Measurements from ENCODE around the gene SETX.

SETX gene

GRCh38 chr9:132356324-132356924 lies 1.6 kb upstream of the SETX start:
- no peak for DNase-seq

GRCh38 chr9:132351404-132352045 lies 3.3 kb downstream of the SETX start:
- DNase-seq, result no peak

DNA sequence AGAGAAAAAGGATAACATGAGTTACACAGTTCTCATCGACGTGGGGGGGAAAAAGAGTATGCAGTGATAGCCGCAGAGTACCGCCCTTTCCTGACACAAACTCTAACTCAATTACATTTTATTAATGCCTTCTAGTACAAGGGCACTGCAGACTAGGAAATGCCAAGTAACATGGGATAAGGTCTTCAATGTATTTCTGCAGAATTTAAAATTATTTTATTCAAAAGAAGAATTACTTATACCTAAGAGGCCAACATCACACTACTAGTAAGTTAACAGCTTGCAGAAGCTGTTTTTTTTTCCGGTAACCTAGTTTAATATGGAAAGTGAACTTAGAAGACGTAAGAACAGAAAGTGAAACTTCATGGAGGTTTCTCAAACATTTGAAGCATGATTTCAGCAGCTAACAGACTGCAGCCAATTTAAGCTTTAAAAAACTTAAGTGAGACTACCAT lies 3.9 kb downstream of the SETX start:
- no peak for DNase-seq

GRCh38 chr9:132348676-132349075 lies 6.1 kb downstream of the SETX start:
- DNase-seq, result no peak

GRCh38 chr9:132346177-132346576 lies 8.6 kb downstream of the SETX start:
- DNase-seq, result no peak

GRCh38 chr9:132341177-132341840 lies 13.5 kb downstream of the SETX start:
- DNase-seq, result no peak

DNA sequence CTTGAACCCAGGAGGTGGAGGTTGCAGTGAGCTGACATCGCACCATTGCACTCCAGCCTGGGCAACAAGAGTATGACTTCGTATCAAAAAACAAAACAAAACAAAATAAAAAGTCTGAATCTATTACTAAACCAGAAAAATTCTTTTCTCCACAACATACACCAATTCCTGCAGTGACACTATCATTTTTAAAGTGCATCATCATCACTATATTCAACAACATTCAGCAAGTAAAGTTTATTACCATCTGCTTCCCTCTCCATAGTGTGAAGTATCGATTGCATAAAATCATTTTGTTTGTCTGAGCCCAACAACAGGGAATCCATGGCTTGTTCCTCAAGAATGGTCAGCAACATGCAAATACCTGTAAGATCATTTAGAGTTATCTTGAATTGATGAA lies 20.4 kb downstream of the SETX start:
- DNase-seq, result no peak

DNA sequence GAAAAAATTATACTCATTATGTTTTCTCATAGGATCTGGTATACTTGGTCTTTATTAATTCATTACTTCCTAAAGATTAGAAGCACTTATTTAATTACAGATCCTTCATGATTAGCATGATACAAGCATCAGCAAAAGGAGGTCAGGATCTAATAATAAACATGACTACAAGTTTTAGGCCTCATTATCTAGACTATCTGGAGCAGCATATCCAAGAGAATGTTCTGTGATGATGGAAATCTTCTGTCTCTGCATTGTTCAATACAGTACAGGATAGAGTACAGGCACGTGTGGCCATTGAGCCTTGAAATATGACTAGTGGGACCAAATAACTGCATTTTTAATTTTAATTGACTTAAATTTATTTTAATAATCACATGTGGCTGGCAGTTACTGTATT lies 21.2 kb downstream of the SETX start:
- no peak for DNase-seq

GRCh38 chr9:132328580-132328979 lies 26.2 kb downstream of the SETX start:
- DNase-seq, result no peak

DNA sequence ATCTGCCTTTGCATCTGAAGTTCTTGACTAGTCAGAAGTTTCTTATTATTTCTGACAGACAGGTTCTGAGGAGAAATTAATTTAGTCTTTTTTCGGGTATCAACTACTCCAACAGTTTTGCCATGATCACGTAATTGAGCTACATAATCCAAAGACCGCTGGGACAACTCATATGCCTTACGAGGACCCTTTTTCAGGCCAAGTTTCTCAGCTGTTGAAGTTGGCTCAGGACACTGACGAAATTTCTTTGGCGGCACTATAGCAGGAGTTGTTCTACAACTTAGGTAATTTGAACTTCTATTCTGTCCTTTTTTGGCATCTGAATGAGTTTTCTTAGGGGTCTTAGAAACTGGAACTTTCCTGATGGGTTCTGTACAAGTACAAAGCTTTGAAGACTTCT lies 27.2 kb downstream of the SETX start:
- no peak for DNase-seq

DNA sequence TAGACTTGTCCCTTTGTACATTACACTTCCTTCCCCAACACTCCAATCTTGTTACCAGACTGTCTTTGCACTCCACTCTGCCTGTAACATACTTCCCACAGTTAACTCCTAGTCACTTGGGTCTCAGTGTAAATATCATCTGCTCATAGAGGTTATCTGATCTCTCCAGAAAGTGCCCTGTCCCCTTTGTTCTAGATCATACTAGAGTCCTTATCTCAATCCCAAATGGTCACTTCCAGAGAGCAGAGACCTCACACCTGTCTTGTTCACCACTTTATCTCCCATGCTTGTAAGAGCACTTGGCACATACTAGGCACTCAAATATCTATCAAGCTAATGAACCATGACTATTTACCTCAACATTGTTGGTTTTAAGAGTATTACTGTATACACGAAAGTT lies 30.4 kb downstream of the SETX start:
- DNase-seq, result peak; percentile 64

- no peak for DNase-seq
Measured at GRCh38 chr9:132319421-132320110, 35.2 kb downstream of the SETX start.

- DNase-seq, result no peak
Measured at GRCh38 chr9:132312873-132313272, 41.9 kb downstream of the SETX start.

GRCh38 chr9:132312426-132312825 lies 42.4 kb downstream of the SETX start:
- DNase-seq, result no peak

DNA sequence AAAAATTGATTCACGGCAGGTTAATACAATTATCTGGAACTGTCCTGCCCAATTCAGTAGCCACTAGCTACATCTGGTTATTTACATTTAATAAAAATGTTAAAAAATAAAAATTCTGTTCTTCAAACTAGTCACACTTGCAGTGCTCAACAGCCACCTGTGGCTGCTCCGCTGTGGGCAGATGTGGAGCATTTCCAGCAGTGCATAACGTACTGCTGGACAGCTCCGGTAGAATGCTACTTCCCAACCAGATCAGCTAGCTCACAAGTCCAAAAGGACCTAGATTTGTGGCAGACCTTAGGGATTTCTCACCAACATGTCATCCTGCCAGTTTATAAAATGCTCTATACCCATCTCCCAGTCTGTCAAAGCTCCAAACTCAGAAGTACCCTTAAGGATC lies 42.8 kb downstream of the SETX start:
- DNase-seq, result no peak

GRCh38 chr9:132309056-132309455 lies 45.7 kb downstream of the SETX start:
- DNase-seq, result no peak

- DNase-seq, result no peak
Measured at GRCh38 chr9:132301521-132301920, 53.3 kb downstream of the SETX start.

DNA sequence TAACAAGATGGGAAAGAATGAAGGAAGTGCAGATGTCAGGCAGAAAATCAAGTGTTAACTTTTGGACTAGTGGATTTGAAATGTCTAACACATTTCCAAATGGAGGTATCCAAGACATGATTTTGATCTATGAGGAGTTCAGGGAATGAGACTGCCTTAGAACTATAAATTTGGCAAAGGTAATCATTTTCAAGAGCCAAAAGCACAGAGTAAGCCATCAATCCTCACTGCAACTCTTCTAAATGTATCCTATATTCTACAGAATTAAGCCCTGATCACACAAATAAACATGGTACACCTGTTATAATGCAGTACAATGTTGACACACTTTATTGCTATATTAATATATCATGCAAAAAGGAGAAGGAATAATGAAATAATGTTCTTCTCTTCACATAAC lies 55.6 kb downstream of the SETX start:
- no peak for DNase-seq

DNA sequence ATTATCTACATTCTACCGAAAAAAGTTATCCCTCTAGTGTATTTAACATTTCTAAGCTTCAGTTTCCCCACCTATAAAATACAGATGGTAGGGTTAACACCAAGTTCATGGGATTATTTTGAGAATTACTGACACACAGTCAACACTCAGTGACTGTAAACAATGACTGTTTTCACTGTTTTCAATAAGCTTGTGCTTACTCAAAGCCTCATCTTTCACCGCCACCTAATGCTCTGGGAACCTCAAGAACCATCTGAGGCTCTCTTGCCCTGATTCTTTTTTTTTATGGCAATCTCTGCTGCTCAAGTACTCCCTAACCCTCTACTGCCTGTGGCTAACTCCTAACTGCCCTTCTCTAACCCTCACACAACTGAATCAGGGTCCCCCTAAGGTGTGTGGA lies 59.6 kb downstream of the SETX start:
- no peak for DNase-seq

GRCh38 chr9:132293145-132293721 lies 61.6 kb downstream of the SETX start:
- DNase-seq, result no peak

GRCh38 chr9:132288966-132289365 lies 65.8 kb downstream of the SETX start:
- DNase-seq, result no peak

- DNase-seq, result no peak
Measured at GRCh38 chr9:132288361-132288760, 66.4 kb downstream of the SETX start.

DNA sequence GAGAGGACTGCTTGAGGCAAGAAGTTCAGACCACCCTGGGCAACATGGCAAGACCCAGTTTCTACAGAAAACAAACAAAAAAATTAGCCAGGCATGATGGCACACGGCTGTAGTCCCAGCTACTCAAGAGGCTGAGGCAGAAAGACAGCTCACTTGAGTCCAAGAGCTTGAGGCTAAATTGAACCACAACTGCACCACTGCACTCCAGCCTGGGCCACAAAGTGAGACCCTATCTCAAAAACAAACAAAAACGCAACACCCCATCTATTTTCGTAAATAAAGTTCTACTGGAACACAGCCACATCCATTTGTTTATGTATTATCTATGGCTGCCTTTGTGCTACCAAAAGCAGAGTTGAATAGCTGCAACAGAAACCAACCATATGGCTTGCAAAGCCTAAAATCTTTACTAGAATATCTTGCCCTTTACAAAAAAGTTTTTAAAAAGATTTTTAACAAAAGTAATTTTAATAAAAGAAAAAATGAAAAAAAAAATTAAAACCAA lies 67.5 kb downstream of the SETX start:
- DNase-seq, result no peak
